ENCODE data around the gene B4GALT7.
"Not testable (repeated sequence)": the region's sequence is repeated elsewhere in the genome, so short reads cannot be mapped to it uniquely, and the experiment has no call there.

DNA sequence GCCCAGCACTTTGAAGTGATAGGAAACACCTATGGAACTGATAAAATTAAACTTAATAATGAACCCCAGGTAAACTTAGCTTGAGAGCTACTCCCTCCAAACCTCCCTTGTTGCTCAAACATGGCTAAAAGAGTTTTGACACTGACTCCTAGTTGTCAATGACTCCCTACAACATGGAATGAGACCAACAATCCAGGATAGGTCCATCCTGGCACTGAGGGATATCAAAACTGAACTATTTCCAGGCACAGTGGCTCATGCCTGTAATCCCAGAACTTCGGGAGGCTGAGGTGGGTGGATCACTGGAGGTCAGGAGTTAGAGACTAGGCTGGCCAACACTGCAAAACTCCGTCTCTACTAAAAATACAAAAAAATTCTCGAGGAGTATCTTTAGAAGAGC is 58.6 kb downstream of the B4GALT7 start:
- not testable (repeated sequence) for TF ChIP-seq POLR2AphosphoS5 (IDR thresholded peaks at IDR 0.05; ENCODE audit: low read depth, low read length); CTCF (IDR thresholded peaks at IDR 0.05); TCF12 (IDR thresholded peaks at IDR 0.05); FOSL2 (IDR thresholded peaks at IDR 0.05; ENCODE audit: borderline replicate concordance, low read depth); SIN3A (IDR thresholded peaks at IDR 0.05; ENCODE audit: borderline replicate concordance, low read depth, low read length)
- TF ChIP-seq, protein P1, sequence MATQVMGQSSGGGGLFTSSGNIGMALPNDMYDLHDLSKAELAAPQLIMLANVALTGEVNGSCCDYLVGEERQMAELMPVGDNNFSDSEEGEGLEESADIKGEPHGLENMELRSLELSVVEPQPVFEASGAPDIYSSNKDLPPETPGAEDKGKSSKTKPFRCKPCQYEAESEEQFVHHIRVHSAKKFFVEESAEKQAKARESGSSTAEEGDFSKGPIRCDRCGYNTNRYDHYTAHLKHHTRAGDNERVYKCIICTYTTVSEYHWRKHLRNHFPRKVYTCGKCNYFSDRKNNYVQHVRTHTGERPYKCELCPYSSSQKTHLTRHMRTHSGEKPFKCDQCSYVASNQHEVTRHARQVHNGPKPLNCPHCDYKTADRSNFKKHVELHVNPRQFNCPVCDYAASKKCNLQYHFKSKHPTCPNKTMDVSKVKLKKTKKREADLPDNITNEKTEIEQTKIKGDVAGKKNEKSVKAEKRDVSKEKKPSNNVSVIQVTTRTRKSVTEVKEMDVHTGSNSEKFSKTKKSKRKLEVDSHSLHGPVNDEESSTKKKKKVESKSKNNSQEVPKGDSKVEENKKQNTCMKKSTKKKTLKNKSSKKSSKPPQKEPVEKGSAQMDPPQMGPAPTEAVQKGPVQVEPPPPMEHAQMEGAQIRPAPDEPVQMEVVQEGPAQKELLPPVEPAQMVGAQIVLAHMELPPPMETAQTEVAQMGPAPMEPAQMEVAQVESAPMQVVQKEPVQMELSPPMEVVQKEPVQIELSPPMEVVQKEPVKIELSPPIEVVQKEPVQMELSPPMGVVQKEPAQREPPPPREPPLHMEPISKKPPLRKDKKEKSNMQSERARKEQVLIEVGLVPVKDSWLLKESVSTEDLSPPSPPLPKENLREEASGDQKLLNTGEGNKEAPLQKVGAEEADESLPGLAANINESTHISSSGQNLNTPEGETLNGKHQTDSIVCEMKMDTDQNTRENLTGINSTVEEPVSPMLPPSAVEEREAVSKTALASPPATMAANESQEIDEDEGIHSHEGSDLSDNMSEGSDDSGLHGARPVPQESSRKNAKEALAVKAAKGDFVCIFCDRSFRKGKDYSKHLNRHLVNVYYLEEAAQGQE (IDR thresholded peaks at IDR 0.05; ENCODE audit: low read depth, low read length) = not testable (repeated sequence)
